ENCODE results near the gene IFITM2.
"Not testable (repeated sequence)": the region's sequence is repeated elsewhere in the genome, so short reads cannot be mapped to it uniquely, and the experiment has no call there.

GRCh38 chr11:311013-311748, 3.6 kb downstream of the IFITM2 start:
- TF ChIP-seq, protein P1, sequence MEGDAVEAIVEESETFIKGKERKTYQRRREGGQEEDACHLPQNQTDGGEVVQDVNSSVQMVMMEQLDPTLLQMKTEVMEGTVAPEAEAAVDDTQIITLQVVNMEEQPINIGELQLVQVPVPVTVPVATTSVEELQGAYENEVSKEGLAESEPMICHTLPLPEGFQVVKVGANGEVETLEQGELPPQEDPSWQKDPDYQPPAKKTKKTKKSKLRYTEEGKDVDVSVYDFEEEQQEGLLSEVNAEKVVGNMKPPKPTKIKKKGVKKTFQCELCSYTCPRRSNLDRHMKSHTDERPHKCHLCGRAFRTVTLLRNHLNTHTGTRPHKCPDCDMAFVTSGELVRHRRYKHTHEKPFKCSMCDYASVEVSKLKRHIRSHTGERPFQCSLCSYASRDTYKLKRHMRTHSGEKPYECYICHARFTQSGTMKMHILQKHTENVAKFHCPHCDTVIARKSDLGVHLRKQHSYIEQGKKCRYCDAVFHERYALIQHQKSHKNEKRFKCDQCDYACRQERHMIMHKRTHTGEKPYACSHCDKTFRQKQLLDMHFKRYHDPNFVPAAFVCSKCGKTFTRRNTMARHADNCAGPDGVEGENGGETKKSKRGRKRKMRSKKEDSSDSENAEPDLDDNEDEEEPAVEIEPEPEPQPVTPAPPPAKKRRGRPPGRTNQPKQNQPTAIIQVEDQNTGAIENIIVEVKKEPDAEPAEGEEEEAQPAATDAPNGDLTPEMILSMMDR (IDR thresholded peaks at IDR 0.05; ENCODE audit: poor library complexity): not testable (repeated sequence)
- not testable (repeated sequence) for TF ChIP-seq EZH2 (IDR thresholded peaks at IDR 0.05; ENCODE audit: borderline replicate concordance); EZH2phosphoT487 (IDR thresholded peaks at IDR 0.05; ENCODE audit: low read depth, severe bottlenecking, unreplicated experiment)

Measured in hepatocyte (in vitro differentiated cells).